H9 (cell line): ENCODE results near the gene STX3. TPM values are rescaled to one million over a fixed set of nuclear protein-coding genes. Genes with fewer than 3 reads are reported as not detected.

Experiments
- DNase-seq: peaks from one replicate; pipeline ENCODE4 v3.0.0-alpha.2; 2017
- H2AFZ ChIP-seq: one replicate; pipeline ENCODE4 v1.6.1; 2013; ENCODE audit warnings: mild to moderate bottlenecking, low read length, control low read depth, moderate library complexity
- H2AK5ac ChIP-seq: 2 replicates; pipeline ENCODE4 v1.6.1; 2013; ENCODE audit warnings: low read length, control low read depth, mixed read lengths; ENCODE audit not compliant: insufficient read length
- H2BK120ac ChIP-seq: one replicate; pipeline ENCODE4 v1.6.1; 2013; ENCODE audit warnings: low read depth, mild to moderate bottlenecking, low read length, control low read depth, inconsistent platforms; ENCODE audit not compliant: poor library complexity, severe bottlenecking
- H2BK12ac ChIP-seq: 2 replicates; pipeline ENCODE4 v1.6.1; 2013; ENCODE audit warnings: low read length, control low read depth, mixed read lengths, low read depth; ENCODE audit not compliant: insufficient read length
- H2BK15ac ChIP-seq: 2 replicates; pipeline ENCODE4 v1.6.1; 2013; ENCODE audit warnings: low read depth, low read length, control low read depth
- H2BK20ac ChIP-seq: one replicate; pipeline ENCODE4 v1.6.1; 2013; ENCODE audit warnings: low read depth, mild to moderate bottlenecking, low read length, control low read depth, inconsistent platforms; ENCODE audit not compliant: poor library complexity, severe bottlenecking
- H2BK5ac ChIP-seq: 2 replicates; pipeline ENCODE4 v1.6.1; 2013; ENCODE audit warnings: low read length, control low read depth, mixed read lengths; ENCODE audit not compliant: insufficient read length
- H3K14ac ChIP-seq: 2 replicates; pipeline ENCODE4 v1.6.1; 2013; ENCODE audit warnings: low read length, control low read depth; ENCODE audit not compliant: insufficient read depth
- H3K18ac ChIP-seq: 2 replicates; pipeline ENCODE4 v1.6.1; 2013; ENCODE audit warnings: low read depth, mild to moderate bottlenecking, mixed read lengths, low read length, control low read depth; ENCODE audit not compliant: insufficient read length
- H3K23ac ChIP-seq: 2 replicates; pipeline ENCODE4 v1.6.1; 2013; ENCODE audit warnings: low read length, control low read depth, mixed read lengths, low read depth; ENCODE audit not compliant: insufficient read length
- H3K23me2 ChIP-seq: 2 replicates; pipeline ENCODE4 v1.6.1; 2013; ENCODE audit warnings: low read depth, mild to moderate bottlenecking, mixed read lengths, low read length, control low read depth; ENCODE audit not compliant: insufficient read length, poor library complexity, severe bottlenecking
- H3K27ac ChIP-seq: 2 replicates; pipeline ENCODE4 v1.5.1; 2013; ENCODE audit warnings: low read length, control low read depth, mixed read lengths, low read depth; ENCODE audit not compliant: insufficient read length
- H3K27me3 ChIP-seq: 2 replicates; pipeline ENCODE4 v1.6.1; 2013; ENCODE audit warnings: low read length, control low read depth, inconsistent platforms; ENCODE audit not compliant: insufficient read depth
- H3K4ac ChIP-seq: 2 replicates; pipeline ENCODE4 v1.6.1; 2013; ENCODE audit warnings: low read depth, mild to moderate bottlenecking, control low read depth, inconsistent platforms, low read length, moderate library complexity
- H3K4me1 ChIP-seq: 2 replicates; pipeline ENCODE4 v1.6.1; 2013; ENCODE audit warnings: low read length, control low read depth, inconsistent platforms; ENCODE audit not compliant: insufficient read depth
- H3K4me2 ChIP-seq: 2 replicates; pipeline ENCODE4 v1.6.1; 2013; ENCODE audit warnings: low read length, control low read depth, mixed read lengths; ENCODE audit not compliant: insufficient read length, insufficient read depth
- H3K56ac ChIP-seq: 2 replicates; pipeline ENCODE4 v1.6.1; 2013; ENCODE audit warnings: low read depth, mild to moderate bottlenecking, mixed read lengths, low read length, control low read depth; ENCODE audit not compliant: insufficient read length
- H3K79me1 ChIP-seq: 2 replicates; pipeline ENCODE4 v1.6.1; 2013; ENCODE audit warnings: low read depth, mild to moderate bottlenecking, moderate library complexity, low read length, control low read depth, inconsistent platforms; ENCODE audit not compliant: insufficient read depth, poor library complexity, severe bottlenecking
- H3K79me2 ChIP-seq: 2 replicates; pipeline ENCODE4 v1.6.1; 2013; ENCODE audit warnings: low read length, control low read depth, inconsistent platforms; ENCODE audit not compliant: insufficient read depth
- H3K9ac ChIP-seq: 2 replicates; pipeline ENCODE4 v1.6.1; 2013; ENCODE audit warnings: low read length, control low read depth, mixed read lengths; ENCODE audit not compliant: insufficient read length; ENCODE audit errors: extremely low read depth
- H3K9me3 ChIP-seq: one replicate; pipeline ENCODE4 v1.6.1; 2013; ENCODE audit warnings: low read depth, low read length, inconsistent platforms; ENCODE audit not compliant: control insufficient read depth
- H3T11ph ChIP-seq: one replicate; pipeline ENCODE4 v1.6.1; 2013; ENCODE audit warnings: mild to moderate bottlenecking, low read length, control low read depth, inconsistent platforms
- H4K20me1 ChIP-seq: one replicate; pipeline ENCODE4 v1.6.1; 2013; ENCODE audit not compliant: control insufficient read depth, insufficient read length, insufficient read depth
- H4K5ac ChIP-seq: 2 replicates; pipeline ENCODE4 v1.6.1; 2013; ENCODE audit warnings: low read depth, mild to moderate bottlenecking, mixed read lengths, low read length, control low read depth; ENCODE audit not compliant: insufficient read length
- H4K8ac ChIP-seq: replicated peaks from 2 replicates; pipeline ENCODE4 v1.6.1; 2013; ENCODE audit warnings: low read length, control low read depth, mixed read lengths, low read depth; ENCODE audit not compliant: insufficient read length
- H4K91ac ChIP-seq: 2 replicates; pipeline ENCODE4 v1.6.1; 2013; ENCODE audit warnings: low read depth, mild to moderate bottlenecking, moderate library complexity, mixed read lengths, low read length, control low read depth; ENCODE audit not compliant: insufficient read length
- H3K27ac Mint-ChIP-seq, 3 experiments: 2 replicates in 2 of 3; 3 replicates in 1 of 3; pipeline ENCODE4 v1.8.0; 2020 to 2021; ENCODE audit warnings: mixed read lengths in 3 of 3, mild to moderate bottlenecking in 1 of 3, moderate library complexity in 1 of 3
- H3K27me3 Mint-ChIP-seq: 2 replicates; pipeline ENCODE4 v1.8.0; 2021; ENCODE audit warnings: low read depth, mild to moderate bottlenecking, moderate library complexity, mixed read lengths
- H3K36me3 Mint-ChIP-seq, 3 experiments: 2 replicates in 2 of 3; 3 replicates in 1 of 3; pipeline ENCODE4 v1.8.0; 2020 to 2021; ENCODE audit warnings: low read depth in 3 of 3, mixed read lengths in 3 of 3; ENCODE audit not compliant: insufficient read depth in 1 of 3
- H3K4me1 Mint-ChIP-seq, 2 experiments: 2 replicates each; pipeline ENCODE4 v1.8.0; 2020; ENCODE audit warnings: mixed read lengths in 2 of 2
- H3K4me3 Mint-ChIP-seq, 2 experiments: 2 replicates in 1 of 2; 3 replicates in 1 of 2; pipeline ENCODE4 v1.8.0; 2020 to 2021; ENCODE audit warnings: mild to moderate bottlenecking in 2 of 2, mixed read lengths in 2 of 2, moderate library complexity in 1 of 2
- H3K9me3 Mint-ChIP-seq, 2 experiments: 2 replicates in 1 of 2; 3 replicates in 1 of 2; pipeline ENCODE4 v1.8.0; 2020; ENCODE audit warnings: mild to moderate bottlenecking in 2 of 2, mixed read lengths in 2 of 2, moderate library complexity in 1 of 2
- CTCF ChIP-seq: fragments of 200-600 bp; sonication (generic); conservative IDR thresholded peaks from 3 replicates; pipeline ENCODE4 v1.8.0; 2021; ENCODE audit warnings: antibody characterized with exemption, mild to moderate bottlenecking
- WGBS: extraction: QIAGEN DNeasy Blood & Tissue Kit; methylation state at CpG from one replicate; pipeline ENCODE4 v1.1.7; 2013; ENCODE audit warnings: missing lambda C conversion rate, low lambda C conversion rate, mixed read lengths; ENCODE audit not compliant: insufficient read length; ENCODE audit errors: extremely low coverage; 5-methylcytosine and 5-hydroxymethylcytosine counted together
- total RNA-seq: library from RNA; stranded (reverse); gene quantifications from 2 replicates; pipeline ENCODE4 v1.2.1, GENCODE V29; 2021

The STX3 gene
- total RNA-seq, 1 experiment from 2014 or later = 41.0 TPM

DNA sequence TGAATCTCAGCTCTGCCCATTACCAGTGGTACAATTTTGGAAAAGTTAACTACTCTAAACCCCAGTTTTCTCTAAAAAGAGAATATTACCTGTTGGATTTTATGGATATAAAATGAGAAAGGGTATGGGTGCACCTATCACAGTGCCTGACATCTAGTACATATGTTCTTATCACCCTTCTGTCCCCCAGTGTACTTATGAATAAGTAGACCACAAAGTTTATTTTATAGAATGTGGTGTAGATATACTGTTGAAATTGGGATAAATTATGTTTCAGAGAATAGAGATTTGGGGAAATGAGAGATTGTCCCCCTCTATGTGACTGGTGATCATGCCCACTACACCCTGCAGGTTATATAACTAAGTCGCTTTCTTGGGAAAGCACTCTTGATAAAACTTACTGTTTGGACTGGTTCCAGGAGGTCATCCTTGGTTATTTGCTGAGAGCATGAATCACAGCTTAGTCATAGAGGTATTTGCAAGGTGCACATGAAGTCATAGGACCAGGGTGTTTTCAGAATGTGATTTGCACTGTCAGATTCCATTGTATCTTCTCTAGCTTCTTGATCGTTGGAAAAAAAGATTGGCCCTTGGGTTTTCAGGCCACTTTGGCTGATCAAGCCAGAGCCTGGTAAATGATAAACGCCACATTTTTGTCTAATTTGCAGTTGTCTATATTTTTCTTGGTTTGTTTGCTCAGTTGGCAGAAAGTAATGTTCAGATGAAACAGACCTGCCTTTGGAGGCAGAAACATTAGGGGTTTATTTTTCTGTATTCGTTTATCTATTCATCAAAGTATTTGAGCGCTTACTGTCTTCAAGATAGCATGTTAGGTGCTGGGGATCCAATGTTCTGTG lies 21.3 kb downstream of the STX3 start:
- Histone ChIP-seq H2AFZ (no peak overlapping the region), H3K23me2 (no peaks in the 10 kb centered on the region), H3K79me2 (no peaks in the 10 kb centered on the region), H4K5ac (no peak overlapping the region), H2BK5ac (no peak overlapping the region), H3K27me3 (no peaks in the 10 kb centered on the region), H2BK120ac (no peak overlapping the region), H3K9me3 (no peaks in the 10 kb centered on the region), H3K79me1 (peaks cover 2% of the 10 kb centered on the region), H3K27ac (no peak overlapping the region), H4K91ac (no peak overlapping the region), H3K56ac (no peak overlapping the region), H3K4ac (no peak overlapping the region), H4K8ac (no peak overlapping the region), H3T11ph (no peak overlapping the region), H3K18ac (no peak overlapping the region), H3K14ac (no peak overlapping the region), H2BK15ac (no peak overlapping the region), H4K20me1 (no peaks in the 10 kb centered on the region), H3K9ac (no peak overlapping the region), H3K4me2 (no peak overlapping the region), H3K4me1 (no peaks in the 10 kb centered on the region), H2AK5ac (no peak overlapping the region), H2BK20ac (no peak overlapping the region), H3K23ac (no peak overlapping the region), H2BK12ac (no peak overlapping the region)
- Mint-ChIP-seq H3K4me3 (no peak overlapping the region), H3K4me1 (peaks cover 0 to 7% of the 10 kb centered on the region in 2 experiments; a peak in 2 of 4 replicates), H3K27me3 (no peaks in the 10 kb centered on the region), H3K36me3 (peaks cover 14 to 38% (median 25%) of the 10 kb centered on the region in 3 experiments; a peak in 6 of 7 replicates), H3K9me3 (no peaks in the 10 kb centered on the region; a peak in 1 of 5 replicates), H3K27ac (no peak overlapping the region)
- no CpG with 5 or more reads among the region's 5 CpGs for WGBS
- no peak for DNase-seq
- TF ChIP-seq CTCF = no peak
